BE2C (cell line): ENCODE results near the gene PPP1R1C.

ENCODE experiments used
- DNase-seq: peaks from one replicate; pipeline ENCODE4 v3.0.0-alpha.2; 2020
- H3K27me3 ChIP-seq: fragments of 250-450 bp; sonication (Bioruptor Pico); 2 replicates; pipeline ENCODE4 v1.5.1; 2020; ENCODE audit warnings: mild to moderate bottlenecking
- H3K36me3 ChIP-seq: fragments of 250-450 bp; sonication (Bioruptor Pico); 2 replicates; pipeline ENCODE4 v1.5.1; 2020; ENCODE audit warnings: mild to moderate bottlenecking
- H3K4me1 ChIP-seq: fragments of 250-450 bp; sonication (Bioruptor Pico); 2 replicates; pipeline ENCODE4 v1.5.1; 2020
- H3K4me3 ChIP-seq: 2 replicates; pipeline ENCODE4 v1.5.1; 2011; ENCODE audit warnings: low read depth, low read length
- H3K9me3 ChIP-seq: fragments of 250-450 bp; sonication (Bioruptor Pico); 2 replicates; pipeline ENCODE4 v1.5.1; 2020
- TF ChIP-seq, protein P1 (sequence below): IDR thresholded peaks from 2 replicates; pipeline ENCODE4 v1.5.1; 2012; ENCODE audit warnings: mild to moderate bottlenecking, low read depth, low read length

The PPP1R1C gene

DNA sequence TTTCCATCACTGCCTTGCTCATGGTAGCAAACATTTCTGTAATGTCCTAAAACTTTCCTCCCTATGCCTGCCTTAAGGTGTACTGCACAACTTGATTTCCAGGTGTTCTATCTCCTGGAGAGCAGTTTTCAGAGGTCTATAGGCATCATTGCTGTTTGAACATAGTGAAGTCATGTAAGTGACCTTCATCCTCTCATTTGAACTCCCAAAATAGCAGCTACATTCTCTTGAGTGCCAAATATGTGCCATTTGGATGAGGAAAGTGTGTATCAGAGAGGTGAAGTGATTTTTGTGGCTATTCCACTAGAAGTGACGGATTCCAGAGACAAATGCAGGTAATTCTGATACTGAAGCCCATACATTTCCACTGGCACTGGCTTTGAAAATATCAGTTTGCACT is 3.4 kb downstream of the PPP1R1C start:
- H3K36me3 ChIP-seq, result no peaks in the 10 kb centered on the region
- DNase-seq, result no peak
- TF ChIP-seq, protein P1, sequence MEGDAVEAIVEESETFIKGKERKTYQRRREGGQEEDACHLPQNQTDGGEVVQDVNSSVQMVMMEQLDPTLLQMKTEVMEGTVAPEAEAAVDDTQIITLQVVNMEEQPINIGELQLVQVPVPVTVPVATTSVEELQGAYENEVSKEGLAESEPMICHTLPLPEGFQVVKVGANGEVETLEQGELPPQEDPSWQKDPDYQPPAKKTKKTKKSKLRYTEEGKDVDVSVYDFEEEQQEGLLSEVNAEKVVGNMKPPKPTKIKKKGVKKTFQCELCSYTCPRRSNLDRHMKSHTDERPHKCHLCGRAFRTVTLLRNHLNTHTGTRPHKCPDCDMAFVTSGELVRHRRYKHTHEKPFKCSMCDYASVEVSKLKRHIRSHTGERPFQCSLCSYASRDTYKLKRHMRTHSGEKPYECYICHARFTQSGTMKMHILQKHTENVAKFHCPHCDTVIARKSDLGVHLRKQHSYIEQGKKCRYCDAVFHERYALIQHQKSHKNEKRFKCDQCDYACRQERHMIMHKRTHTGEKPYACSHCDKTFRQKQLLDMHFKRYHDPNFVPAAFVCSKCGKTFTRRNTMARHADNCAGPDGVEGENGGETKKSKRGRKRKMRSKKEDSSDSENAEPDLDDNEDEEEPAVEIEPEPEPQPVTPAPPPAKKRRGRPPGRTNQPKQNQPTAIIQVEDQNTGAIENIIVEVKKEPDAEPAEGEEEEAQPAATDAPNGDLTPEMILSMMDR, result no peak
- no peak overlapping the region for H3K4me3 ChIP-seq
- H3K4me1 ChIP-seq, result no peaks in the 10 kb centered on the region
- H3K27me3 ChIP-seq, result no peaks in the 10 kb centered on the region
- no peaks in the 10 kb centered on the region for H3K9me3 ChIP-seq

DNA sequence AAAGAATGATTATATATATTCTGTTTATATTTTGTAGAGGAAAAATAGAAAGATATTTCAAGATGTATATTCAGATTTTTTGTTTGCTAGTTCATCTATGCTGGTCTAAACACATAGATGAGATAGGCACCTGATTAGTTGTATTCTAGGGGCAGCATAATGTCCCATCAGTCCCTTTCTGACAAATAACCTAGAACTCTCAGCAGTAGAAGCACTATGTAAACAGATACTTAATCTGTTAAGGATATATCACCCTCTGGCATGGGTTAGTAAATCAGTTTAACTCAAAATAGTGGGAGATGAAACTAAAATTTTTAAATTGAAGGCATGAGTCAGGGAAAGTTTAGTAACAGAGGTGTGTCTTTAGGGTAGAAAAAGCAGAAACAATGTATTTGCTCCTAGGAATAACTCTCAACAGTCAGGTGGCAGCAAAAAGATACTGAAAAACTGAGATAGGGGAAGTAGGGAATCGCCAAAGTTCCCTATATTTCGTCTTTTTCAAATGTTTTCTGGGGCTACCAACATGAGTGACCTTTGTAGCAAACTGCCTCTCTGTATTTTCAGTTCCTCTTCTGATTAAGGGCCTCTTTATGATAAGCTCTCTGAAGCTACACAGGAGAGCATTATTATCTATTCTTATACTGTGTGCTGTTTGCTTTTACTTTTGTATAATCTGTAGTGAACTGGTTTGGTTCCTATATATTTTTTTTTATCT is 5.7 kb downstream of the PPP1R1C start:
- Histone ChIP-seq H3K9me3 (no peaks in the 10 kb centered on the region), H3K4me1 (no peaks in the 10 kb centered on the region), H3K27me3 (no peaks in the 10 kb centered on the region), H3K36me3 (no peaks in the 10 kb centered on the region), H3K4me3 (no peak overlapping the region)
- DNase-seq, result no peak
- TF ChIP-seq, protein P1, result no peak

DNA sequence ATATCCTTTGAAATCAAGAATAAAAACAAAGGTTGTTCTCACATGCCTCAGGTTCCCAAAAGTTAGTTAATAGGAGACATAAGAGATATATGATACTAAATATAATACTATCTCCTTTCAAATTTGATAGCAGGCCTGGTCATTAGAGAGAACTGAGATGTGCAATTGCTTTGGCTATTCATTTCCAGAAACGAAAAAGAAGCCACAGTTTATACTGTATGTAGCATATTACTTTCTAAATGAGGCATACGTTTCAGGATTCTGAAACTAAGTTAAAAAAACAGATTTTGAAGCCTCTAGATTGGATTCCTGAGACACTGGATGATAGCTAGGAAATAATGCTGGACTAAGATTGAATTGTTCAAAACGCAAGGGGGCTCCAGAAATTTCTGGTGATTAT is 7.1 kb downstream of the PPP1R1C start:
- Histone ChIP-seq H3K27me3 (no peaks in the 10 kb centered on the region), H3K4me1 (no peaks in the 10 kb centered on the region), H3K36me3 (no peaks in the 10 kb centered on the region), H3K4me3 (no peak overlapping the region), H3K9me3 (no peaks in the 10 kb centered on the region)
- TF ChIP-seq, protein P1, result no peak
- DNase-seq, result no peak

DNA sequence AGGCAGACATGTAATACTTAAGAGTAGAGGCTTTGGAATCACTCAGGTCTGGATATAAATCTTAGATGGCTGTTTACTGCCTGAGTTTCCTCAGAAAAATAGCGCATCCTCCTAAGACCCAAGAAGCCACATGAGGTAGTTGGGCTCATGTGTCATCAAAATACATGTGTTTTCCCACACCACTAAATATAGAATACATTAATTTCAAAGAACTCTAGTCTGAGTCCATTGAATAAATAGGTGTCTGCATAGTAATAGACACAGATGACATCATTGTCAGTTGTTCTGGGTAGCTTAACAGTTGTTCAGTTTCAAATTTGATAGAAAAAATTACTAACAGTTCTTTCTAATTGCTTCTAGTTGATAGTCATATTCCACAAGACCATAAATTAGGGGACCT is 9.6 kb downstream of the PPP1R1C start:
- DNase-seq, result no peak
- no peaks in the 10 kb centered on the region for H3K27me3 ChIP-seq
- H3K4me1 ChIP-seq, result no peaks in the 10 kb centered on the region
- H3K4me3 ChIP-seq, result no peak overlapping the region
- no peaks in the 10 kb centered on the region for H3K36me3 ChIP-seq
- TF ChIP-seq, protein P1, result no peak
- H3K9me3 ChIP-seq, result no peaks in the 10 kb centered on the region

DNA sequence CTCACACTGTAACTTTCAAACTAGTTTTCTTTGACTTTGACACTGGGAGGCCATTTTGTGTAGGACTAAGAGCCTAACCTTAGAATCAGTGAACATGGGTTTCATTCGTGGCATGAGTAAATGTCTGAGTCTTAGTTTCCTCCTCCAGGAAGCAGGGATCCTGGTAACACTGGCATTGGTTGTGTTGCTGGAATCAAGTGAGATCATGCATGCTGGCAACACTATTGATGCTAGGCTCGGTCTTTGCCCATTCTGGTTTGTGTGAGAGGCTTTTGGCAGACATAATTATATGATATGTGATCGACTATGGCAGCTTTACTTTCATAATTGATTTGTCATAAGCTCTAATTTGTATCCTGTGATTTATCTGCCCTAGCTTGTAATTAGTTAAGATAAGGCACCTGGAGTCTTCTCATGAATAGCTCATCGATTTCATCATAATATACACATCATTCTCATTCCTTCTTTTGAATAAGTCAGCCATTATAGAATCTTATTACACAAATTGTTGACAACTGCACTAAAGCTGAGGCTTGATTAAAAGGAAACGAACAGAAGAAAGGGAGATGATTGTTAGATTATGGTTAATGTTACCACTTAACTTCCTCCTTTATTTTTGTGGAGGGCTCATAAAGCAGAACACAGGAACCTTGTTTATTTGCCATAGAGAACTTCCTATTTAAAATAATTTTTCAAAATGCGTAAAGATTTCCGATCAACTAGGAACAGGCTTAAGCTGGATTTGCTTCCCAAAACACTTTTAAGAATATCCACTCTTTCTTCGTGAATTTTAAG is 12.6 kb downstream of the PPP1R1C start:
- H3K36me3 ChIP-seq, result no peaks in the 10 kb centered on the region
- no peak for DNase-seq
- no peaks in the 10 kb centered on the region for H3K9me3 ChIP-seq
- TF ChIP-seq, protein P1, result no peak
- no peaks in the 10 kb centered on the region for H3K4me1 ChIP-seq
- no peaks in the 10 kb centered on the region for H3K27me3 ChIP-seq
- no peak overlapping the region for H3K4me3 ChIP-seq
